AML-193 (cell line): ENCODE results near the gene C1orf159.
"Not testable (repeated sequence)": the region's sequence is repeated elsewhere in the genome, so short reads cannot be mapped to it uniquely, and the experiment has no call there.

ENCODE experiments used
- DNase-seq, 2 experiments: peaks; one replicate each; lab custom pipeline; 2025; lab: John Stamatoyannopoulos, UW

Gene C1orf159

DNA sequence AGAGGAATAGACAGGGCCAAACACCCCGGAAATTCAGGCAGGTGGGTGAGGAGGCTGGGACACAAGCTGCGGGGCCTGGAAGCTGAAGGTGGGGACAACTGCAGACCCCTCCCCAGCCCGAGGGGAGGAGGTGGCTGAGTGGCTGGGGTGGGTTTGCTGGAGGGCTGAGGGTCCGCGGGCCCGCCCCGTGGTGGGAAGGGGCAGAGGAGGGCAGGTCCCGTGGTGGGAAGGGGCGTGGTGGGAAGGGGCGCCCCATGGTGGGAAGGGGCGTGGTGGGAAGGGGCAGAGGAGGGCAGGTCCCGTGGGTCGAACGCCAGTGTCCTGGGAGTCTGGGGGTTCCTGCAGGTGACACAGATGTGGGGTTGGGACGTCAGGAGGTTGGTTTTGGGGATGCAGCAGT is 33.5 kb upstream of the C1orf159 start:
- DNase-seq = no peak

DNA sequence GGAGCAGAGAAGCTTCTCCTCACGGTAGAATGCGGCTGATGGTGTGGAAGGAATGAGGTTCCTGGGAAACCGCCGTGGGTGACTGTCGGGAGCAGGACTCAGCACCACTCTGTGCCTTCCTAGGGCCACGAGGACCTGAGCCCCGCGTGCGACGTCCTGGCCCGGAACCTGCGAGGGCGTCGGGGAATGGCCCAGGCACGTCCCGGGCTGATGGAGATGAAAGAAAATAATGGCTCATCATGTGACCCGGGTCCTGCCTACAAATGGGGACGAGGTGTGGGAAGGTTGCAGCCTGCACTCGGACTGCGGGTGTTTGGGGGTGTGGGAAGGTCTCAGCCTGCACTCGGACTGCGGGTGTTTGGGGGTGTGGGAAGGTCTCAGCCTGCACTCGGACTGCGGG is 32.7 kb upstream of the C1orf159 start:
- no peak for DNase-seq

DNA sequence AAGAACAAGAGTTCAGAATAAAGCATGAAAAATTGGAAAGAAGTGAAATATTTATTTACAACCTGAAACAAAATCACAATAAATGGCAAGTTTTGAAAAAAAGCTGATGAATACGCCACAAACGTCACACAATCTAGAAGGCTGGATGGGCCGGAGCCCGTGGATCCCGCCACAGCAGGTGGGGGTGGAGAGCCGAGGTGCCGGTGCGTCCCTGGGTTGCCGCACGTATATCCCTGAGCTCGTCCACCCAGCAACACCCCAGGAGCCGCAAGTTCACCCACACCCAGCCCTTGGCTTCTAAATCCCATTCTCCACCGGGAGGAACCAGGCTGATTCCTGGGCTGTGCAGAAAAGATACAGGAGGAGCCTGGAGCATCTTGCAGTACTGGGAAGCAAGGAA is 32.2 kb upstream of the C1orf159 start:
- no peak for DNase-seq

DNA sequence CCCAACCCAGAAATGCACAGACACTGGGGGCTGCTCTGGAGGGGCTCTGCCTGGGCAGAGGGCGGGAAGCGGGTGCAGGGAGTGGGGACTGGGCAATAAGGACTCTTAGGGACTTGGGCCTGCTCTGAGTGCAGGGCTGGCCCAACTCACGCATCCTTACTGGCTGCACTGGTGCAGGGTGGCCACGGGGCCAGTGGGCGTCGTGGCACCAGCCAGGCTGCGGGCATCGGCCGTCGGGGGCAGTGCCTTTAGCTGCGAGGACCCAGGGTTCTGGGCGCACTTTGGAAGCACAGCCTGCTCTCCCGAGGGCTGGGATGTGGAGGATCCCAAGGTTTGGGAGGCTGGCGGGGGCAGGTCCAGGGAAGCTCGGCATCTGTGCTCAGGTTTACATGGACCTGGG is 30.7 kb upstream of the C1orf159 start:
- DNase-seq = no peak

DNA sequence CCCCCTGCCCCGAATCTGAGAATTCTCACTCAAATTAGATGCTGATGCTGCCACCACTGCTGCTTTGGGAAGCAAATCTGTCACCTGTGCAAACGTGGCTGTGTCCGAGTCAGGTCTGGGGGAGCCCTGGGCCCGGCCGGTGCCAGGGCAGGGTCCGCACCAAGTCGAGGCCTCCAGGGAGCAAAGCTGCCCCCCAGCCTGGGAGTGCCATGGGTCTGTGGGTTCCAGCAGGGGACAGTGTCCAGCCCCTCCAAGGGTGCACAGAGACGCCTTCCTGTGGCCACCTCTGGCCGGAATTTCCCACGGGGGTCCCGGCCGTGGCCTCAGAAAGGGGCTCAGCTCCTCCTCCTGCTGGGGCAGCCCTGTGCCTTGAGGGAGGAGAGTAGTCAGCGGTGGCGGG is 30.1 kb upstream of the C1orf159 start:
- DNase-seq = no peak

DNA sequence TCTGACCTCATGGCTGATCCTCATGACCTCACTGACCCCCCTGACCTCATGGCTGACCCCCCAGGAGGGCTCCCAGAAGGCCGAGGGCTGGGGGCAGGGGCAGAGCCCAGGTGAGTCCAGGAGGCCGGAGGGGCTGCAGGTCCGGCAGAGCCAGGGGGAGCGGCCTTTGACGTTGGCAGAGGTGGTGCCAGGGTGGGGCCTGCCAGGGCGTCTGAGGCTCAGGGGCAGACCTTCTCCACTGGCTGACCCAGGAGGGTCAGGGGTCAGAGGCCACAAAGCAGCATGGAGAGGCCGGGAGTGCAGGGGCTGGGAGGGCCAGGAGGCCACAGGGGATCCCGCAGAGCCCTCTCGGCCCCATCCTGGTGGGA is 29.6 kb upstream of the C1orf159 start:
- DNase-seq = no peak

DNA sequence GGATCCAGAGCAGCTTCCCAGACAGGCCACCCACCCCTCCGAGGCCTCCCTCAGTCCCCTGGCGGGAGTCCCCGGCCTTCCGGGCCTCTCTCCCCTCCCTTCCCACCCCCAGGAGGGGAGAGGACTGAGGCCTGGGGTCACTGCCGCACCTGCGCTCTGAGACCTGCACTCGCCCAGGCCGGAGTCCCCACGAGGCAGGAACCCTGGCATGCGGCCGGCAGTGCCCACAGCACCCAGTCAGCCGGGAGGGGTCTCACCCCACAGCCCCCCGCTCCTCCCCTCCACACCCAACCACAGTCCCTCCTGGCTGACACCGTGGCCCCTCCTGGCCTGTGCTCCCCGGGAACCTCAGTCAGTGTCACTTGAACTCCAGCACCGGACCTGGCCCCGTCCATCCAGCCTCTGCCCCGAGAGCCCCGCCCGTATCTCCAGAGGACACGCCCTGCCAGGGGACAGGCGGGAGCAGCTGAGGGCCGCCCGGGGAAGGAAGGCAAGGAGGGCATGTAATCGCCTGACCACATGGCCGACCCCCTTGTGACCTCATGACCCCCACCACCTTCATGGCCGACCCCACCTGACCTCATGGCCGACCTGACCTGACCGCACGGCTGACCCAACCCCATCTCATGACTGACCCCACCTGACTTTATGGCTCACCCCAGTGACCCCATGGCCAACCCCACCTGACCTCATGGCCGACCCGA is 29.1 kb upstream of the C1orf159 start:
- DNase-seq = no peak

DNA sequence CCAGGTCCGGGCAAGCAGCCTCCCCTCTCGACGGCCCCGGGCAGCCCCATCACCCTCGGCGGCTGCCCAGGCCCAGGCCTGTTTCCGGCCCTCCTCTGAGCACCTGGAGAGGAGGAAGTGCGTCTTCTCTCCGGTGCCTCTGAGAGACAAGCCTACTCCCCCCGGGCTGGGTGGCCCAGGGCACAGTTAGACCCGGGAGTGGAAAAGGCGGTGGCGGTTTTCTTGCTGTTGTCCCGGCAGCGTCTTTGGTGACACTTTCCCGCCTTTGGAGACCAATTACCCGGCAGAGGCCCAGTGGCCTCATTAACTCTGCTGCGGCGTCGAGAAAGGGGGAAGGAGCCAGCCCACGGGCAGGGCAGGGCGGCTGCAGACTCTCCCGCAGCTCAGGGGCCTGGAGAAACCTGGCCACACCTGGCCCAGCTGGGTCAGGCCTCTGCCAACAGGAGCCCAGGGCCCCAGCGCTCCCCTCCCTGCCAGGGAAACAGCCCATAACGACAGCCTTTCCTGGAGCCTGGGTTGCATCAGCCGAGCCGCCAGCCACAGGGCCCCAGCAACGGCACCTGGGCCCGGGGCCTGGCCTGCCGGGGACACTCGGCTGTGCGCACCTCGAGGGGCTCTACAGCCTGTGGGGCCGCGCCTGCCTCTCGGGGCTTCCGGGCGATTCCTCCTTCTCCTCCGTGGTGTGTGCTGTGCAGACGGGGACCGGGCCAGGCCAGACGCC is 28.4 kb upstream of the C1orf159 start:
- DNase-seq = no peak

DNA sequence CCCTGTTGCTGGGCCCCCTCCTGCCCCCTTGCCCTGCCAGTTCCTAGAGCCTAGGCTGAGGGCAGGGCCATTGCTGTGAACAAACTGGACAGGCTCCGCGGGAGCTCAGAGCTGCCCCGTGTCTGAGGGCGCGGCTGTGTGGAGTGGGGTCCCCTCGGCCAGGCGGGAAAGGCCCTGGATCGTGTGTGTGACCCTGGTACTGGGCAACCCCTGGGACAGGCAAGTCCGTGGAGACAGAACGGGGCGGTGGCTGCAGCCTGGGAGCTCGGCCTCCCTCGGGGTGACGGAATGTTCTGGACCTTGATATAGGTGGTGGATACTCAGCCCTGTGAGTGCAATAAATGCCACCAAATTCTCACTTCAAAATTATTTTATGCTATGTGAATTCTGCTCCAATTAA is 27.7 kb upstream of the C1orf159 start:
- no peak for DNase-seq

DNA sequence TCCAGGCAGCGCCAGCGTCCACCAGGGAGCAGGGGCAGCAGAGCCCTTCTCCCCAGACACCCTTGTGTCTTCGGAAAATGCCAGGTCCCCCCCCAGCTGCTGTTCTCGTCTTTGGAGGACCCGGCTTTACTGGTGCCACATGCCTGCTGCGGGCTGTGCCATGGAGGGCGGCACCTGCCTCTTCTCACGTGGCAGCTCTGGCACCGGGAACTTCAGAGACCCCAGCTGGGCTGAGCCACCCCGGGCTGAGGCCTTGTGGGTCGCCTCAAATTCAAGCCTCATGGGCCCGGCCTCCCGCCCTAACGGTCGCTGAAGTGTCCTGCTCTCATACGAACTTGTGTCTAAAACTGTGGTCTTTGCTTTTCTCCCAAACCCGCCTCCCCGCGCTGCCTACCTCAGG is 27.0 kb upstream of the C1orf159 start:
- DNase-seq = no peak

DNA sequence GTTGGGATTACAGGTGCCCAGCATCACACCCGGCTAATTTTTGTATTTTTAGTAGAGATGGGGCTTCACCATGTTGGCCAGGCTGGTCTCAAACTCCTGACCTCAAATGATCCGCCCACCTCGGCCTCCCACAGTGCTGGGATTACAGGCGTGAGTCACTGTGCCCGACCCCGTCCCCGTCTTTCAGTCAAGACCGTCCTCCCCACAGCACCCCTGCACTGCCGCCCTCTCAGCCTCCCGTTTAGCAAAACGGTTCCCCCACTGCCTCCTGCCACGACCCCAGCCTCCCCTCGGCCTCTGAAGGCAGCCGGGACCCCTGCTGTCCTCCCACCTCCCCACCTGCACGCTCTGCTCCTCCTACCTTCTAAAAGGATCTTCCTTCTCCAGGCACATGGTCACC is 26.5 kb upstream of the C1orf159 start:
- not testable (repeated sequence) for DNase-seq

DNA sequence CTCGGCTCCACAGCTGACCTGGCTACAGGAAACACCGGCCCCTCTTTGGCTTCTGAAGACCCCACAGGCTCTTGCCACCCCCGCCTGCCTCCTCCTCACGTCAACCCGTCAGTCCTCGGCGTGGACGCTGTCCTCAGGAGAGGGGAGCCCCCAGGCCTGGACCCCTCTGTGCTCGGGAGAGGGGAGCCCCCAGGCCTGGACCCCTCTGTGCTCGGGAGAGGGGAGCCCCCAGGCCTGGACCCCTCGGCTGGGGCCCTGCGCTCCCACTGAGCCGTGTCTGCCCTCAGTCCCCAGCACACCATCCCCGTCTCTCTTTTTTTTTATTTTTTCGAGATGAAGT is 26.0 kb upstream of the C1orf159 start:
- DNase-seq = no peak

DNA sequence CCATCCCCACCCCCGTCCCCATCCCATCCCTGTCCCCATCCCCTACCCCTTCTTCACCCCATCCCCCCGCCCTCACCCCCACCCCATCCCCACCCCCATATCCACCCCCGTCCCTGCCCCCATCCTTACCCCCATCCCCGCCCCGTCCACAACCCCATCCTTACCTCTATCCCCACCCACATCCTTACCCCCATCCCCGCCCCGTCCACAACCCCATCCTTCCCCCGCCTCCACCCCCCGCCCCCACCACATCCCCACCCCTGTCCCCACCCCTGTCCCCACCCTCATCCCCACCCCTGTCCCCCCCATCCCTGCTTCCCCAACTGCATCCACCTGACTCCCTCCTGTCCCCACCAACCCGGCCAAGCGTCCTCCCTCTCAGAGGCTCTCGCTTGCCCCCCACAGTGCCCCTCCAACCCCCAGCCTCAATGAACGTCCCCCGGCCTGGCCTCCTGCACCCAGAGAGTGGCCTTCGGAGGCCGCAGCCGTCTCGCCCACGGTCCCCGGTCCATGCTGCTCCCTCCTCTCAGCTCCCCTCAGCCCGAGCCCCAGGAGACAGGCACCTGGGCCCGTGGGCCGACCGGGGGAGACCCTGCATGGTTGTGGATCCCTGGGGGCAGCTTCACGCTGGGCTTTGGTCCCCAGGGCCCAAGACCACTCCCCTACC is 25.5 kb upstream of the C1orf159 start:
- no peak for DNase-seq

DNA sequence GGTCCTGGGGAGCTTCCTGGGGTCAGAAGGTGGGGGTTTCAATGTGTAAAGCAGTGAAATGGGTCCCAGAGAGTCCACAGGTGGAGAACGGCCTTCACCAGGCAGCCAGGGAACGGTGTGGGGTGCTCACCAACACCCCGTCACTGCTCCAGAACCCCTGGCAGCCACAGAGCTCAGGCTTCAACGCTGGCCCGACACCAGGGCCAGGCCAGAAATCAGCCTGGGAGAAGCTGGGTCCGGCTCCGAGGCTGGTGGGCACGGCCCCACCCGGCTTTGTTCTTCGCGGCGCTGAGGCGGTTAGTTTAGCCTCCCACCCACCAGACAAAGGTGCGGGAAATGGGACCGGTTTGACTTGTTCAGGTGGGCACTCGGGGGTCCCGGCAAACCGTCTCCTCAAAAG is 24.8 kb upstream of the C1orf159 start:
- no peak for DNase-seq

DNA sequence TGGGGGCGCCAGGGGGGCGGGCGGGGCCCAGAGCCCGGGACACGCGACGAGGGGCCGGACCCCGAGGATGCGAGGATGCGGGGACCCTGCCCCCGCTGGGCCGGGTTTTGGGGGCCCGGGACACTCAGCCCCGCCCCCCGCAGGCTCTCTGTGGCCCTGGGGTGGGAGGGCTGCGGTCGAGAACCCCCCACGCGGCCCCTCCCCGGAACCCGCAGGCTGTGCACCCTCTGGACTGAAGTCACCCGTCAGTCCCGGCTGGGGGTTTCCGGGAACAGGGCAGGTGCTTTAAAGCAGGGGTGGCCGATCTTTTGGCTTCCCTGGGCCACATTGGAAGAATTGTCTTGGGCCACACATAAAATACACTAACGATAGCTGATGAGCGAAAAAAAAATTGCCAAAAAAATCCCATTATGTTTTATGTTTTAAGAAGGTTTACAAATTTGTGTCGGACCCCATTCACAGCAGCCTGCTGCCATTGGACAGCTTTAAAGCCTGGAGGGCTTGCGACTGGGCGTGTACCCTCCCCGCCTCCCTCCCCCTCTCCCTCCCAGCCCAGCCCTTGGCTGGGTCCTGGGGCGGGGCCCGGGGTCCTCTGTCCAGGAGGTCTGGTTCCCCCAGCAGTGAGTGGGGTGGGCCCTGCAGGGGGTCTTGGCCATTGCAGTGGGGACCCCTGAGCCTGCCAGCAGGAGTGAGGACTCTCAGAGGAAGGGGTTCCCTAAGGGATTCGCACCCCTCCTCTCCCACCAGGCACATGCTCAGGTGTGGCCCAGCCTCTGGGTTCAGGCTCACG is 21.6 kb upstream of the C1orf159 start:
- DNase-seq = no peak

DNA sequence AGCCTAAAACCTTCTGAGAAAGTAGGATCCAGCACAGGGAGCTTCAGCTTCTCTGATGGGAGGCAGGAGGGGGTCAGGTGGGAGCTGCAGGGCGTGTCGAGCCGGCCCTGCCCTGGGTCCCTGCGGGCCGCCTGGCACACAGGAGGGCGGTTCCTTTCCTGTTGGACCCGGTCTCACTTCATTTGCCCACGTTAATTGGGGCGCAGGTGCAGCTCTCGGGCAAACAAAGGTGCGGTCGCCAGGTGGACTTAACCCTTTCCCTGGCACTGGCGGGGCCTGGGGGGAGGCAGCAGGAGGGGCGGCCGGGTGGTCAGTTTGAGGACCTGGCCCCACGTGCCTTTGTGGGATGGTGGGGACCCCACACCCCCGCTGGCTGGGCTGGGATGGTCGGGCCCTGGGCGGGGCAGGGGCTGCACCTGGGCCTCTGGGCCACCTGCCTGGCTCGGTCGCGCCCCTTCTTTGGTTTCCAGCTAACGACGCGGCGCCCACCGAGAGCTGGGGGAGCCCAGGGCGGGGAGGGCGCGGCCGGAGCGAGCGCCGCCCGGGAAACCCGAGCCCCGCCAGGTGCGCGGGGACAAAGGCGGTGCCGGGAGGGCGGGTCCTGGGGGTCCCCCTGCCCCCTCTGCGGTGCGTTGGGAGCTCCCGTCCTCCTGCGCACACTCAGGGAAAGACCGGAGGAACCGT is 20.8 kb upstream of the C1orf159 start:
- DNase-seq = no peak

DNA sequence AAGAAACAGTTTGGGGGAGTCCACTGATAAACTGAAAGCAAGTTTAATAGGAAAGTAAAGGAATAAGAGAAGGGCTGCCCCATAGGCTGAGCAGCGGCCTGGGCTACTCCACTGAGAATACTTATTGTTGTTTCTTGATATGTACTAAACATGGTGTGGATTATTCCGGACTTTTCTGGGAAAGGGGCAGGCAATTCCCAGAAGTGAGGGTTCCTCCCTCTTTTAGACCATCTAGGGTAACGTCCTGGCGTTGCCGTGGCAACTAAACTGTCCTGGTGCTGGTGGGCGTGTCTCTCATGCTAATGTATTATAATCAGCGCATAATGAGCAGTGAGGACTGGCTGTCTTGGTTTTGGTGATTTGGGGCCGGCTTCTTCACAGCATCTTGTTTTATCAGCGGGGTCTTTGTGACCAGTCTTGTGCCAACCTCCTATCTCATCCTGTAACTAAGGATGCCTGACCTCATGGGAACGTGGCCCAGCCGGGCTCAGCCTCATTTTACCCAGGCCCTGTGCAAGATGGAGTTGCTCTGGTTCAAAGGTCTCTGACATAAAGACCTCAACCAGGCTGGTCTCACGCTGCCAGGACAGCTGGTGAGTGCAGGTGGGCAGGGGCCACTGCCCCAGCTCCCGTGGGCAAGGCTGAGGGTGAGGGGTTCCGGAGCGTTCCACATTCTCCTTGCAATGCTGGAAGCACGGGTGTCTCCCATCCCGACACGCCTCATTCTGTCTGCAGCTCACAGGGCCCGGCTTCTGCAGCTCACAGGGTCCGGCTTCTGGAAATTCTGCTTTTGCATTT is 19.6 kb upstream of the C1orf159 start:
- no peak for DNase-seq

DNA sequence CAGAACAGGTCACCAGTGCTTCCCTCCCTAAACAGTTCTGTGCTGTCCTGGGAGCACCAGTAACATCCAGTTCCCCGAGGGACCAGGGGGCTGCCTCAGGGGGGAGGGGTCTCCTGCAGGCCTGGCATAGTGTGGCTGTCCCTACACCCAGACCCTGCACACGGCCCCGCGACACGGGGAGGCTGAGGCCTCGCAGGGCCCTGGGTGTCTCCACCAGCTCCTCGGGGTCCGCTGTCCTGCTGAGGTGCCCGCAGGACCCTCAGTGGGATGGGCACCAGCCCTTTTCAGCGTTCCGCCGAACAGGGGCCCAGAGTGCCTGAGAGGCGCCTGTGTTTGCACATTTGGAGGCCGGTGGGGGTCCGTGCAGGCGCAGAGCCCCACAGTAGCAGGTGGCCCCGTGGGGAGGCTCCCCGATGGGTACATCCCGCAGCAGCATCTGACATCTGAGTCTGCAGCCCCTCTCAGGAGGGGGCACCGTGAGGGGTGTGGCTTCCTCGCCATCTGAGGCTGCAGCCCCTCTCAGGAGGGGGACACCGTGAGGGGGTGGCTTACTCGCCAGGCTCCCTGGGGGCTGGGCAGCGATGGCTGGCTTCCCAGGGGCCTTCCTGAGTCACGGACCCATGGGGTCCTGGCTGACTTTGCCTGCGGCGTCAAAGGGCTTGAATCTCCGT is 18.5 kb upstream of the C1orf159 start:
- no peak for DNase-seq

DNA sequence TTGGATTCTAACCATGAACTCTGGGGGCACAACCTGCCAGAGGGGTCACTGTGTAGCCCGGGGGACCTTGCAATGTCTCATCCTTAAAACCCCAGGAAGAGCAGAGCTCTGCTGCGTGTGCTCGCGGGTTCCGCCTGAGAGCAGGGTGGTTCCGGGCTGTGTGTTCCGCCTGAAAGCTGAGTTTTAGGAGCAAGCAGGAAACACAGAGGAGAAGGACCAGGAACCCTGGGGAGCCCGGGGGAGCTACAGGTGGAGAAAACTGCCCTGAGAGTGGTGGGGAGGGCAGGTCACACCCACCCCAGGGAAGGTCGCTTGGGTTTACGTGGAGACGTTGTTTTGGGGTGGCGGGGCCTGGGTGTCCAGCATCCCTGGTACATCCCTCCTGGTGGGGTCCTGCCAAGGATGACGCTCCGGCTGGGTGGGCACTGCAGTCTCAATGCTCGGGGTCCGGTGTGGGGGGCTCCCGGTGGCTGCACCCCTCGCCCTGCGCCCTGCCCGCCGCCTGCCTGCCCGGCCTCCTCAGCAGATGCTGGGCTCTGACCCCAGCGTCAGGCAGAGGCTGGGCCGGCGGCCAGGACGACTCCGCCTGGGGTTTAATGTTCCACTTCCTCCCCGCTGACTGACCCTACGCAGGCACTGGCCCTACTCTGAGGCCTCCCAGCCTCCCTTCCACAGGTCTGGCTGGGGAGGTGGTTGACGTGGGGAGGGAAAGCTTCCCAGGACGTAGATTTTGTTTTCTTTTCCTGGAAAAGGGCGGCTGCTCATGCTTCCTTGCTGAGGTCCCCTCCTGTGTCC is 17.3 kb upstream of the C1orf159 start:
- no peak for DNase-seq
